HT1080 (cell line): ENCODE measurements around the gene ITGB5. TPM values are rescaled to one million over a fixed set of nuclear protein-coding genes. Genes with fewer than 3 reads are reported as not detected.

ENCODE experiments used
- DNase-seq: peaks from one replicate; pipeline ENCODE4 v3.0.0-alpha.2; 2015; ENCODE audit warnings: low read depth
- total RNA-seq: library from RNA; depleted of rRNA; stranded (reverse); fragments of >200 nt; shearing (Covaris generic); gene quantifications from 2 replicates; pipeline ENCODE4 v1.2.3, GENCODE V29; 2014

The ITGB5 gene
- total RNA-seq, 1 experiment from 2014 or later, result 185 TPM

DNA sequence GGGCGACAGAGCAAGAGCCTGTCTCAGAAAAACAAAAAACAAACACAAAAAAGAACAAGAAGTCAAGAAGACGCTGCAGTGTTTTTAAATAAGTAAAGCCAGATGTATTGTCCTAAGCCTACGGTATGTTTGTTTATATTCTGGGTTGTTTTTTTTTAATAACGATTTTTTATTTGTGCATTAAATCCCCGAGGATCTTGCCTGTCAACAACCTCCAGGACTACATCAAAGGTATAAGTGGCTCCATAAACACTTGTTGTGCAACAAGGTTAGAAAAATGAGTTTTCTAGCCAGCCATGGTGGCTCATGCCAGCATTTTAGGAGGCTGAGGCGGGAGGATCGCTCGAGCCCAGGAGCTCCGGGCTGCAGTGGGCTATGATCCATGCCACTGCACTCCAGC, 26.1 kb downstream of the ITGB5 start:
- no peak for DNase-seq

DNA sequence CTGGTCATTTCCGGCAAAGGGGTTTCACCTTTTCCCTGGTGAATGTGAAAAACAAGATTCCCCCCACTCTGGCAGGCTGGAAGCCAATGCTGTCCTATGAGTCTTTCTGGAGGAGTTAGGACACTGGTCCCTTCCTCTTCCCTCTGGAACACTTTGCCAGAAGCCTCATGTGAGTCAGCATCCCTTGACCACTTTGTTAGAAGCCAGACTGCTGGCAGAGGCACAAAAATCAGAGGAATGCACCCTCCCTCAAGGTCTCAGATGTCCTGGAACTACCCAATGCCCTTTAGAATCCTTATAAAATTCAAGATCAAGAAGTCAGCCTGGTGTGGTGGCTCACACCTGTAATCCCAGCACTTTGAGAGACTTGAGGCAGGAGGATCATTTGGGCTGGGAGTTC, 26.6 kb downstream of the ITGB5 start:
- DNase-seq, result peak; percentile 99

DNA sequence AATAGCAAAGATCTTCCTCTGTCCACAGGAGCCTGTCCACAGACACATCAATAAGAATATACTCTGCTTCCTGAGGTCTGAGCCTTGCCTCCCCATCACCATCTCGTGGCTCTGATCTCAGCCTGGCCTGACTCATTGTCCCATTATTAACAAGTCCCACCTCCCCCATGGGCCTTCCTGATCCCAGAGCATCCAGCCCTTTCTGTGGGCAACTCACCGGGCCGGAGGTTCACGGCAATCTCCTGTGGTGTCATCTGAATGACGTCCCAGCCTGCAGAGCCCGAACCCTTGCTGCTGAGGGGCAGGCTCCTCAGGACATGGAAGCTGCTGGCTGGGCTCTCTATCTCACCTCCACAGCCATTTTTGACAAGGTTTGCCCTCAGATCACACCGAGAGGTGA, 28.1 kb downstream of the ITGB5 start:
- peak; percentile 93 for DNase-seq

DNA sequence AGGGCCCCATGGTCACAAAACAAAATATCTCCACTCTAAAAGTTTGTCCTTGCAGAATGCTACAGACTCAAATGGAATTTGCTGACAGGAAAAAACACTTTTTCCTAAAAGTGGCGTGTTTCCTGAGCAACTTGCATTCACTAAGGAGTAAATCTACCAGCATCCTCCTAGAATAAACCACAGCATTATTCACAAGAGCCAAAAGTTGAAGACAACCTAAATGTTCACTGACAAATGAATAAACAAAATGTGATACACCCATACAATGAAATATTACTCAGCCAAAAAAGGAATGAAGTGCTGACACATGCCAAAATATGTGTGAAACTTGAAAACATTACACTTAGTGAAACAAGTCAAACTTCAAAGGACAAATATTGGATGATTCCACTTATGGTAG, 28.9 kb downstream of the ITGB5 start:
- DNase-seq, result peak; percentile 27

DNA sequence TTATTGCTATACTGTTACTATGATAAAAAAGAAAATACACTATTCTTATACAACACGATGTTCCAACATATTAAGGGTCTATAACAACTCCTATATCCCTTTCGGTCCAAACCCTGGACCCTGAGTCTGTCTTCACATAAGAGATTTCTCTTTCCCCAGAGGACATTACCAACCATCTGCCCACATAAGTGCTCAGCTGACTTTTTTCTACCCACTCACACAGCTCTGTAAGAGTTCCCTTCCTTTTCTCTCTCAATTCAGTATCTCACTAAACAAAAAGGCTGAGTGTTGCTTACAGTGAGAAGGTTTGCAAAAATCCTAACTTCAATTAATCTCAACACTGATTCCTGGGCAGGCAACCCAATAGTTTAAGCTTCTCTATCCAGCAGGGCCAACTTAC, 30.5 kb downstream of the ITGB5 start:
- no peak for DNase-seq

DNA sequence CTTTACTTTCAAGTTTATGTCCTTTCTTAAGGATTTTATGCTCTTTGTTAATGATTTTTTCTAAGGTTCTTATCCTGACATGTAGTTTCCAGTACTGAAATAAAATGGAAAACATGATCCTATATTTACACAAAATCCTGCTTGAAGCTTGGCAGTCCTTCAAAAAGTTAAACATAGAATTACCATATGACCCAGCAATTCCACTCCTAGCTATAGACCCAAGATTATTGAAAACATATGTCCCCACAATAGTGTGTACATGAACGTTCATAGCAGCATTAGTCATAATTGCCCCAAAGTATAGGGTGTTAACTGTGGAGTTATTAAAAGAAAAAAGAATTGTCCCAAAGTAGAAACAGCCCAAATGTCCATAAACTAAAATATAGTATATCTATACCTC, 33.2 kb downstream of the ITGB5 start:
- no peak for DNase-seq

DNA sequence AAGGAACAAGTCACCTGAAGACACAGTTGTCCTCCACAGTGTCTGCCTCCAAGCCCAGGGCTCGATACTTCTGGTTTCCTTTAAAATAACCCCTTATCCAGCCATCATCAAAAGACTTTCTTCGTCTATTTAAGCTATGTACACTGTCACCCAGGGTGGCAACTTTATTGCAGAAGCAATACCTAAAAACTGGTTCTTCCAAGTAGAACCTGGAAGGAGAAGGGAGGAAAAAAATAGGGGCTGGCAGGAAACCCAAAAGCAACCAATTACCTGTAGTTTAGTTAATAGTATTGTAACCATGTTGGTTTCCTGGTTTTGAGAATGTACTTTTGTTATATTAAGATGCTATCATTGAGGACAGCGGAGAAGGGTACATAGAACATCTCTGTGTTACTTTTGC, 33.7 kb downstream of the ITGB5 start:
- no peak for DNase-seq

DNA sequence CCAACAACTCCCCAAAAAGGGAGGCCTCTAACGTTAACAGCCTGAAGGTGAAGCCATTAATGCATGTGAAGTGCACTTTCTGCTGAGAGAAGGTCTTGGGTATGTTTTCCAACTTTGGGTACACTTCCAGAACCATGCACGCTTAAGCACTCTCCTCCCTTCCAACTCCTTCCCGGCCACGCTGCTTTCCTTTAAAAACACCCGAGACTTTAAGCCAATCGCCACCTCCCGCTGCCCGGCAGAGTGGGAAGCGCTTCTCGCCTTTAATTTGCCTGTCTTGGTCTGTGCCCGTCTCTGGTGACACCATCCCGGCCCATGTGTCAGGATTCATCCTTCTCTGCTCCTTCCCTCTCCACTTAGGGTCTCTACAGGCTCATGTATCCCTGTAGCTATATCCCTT, 35.3 kb downstream of the ITGB5 start:
- DNase-seq, result no peak

DNA sequence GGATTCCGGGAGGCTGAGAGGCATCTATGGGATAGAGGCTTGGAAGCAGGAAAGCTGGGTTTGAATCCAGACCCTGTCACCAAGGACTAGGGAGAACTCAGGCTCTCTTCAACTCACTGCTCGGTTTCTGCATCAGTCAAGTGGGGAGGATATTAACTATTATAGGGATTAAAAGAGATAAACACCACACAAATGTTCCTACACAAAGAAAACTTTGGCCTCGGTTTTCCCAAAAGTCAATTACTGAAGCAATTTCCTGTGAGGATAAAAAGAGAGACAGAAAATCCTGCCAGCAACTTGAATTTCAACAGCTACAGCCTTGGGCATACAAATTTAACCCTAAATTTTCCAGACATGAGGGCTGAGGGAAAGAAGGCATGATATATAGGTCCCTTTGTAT, 36.0 kb downstream of the ITGB5 start:
- DNase-seq, result no peak

DNA sequence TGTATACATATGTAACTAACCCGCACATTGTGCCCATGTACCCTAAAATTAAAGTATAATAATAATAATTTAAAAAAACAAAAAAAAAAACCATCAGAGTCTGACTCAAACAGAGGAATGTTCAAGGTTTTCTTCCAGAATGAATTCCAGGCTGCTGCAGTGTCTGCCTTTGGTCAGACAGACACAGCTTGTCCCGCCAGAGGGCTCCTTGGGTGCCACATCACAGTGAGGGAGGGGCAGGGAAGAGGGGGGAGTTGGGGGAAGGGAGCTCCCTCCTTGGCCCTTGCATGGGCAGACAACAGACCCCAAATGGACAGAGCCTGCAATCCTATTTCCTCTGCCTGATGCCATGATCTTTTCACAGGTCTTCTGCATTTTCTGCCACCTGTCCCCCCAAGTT, 36.5 kb downstream of the ITGB5 start:
- no peak for DNase-seq

DNA sequence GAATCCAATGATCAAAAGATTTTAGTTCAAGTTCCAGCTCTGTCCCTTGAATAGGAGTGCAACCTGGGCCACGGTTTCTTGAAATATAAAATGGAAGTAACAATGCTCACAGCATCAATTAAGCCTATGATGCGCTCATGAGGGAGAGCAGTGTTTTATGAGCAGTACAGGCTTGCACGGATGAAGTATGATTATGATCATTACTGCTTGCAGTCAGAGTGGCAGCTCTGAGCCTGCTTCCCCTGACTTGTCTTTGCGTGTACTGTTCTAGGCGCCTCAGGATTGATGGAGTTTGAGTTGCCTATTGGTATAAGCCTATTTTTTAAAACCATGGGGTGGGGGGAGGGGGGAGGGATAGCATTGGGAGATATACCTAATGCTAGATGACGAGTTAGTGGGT, 37.0 kb downstream of the ITGB5 start:
- no peak for DNase-seq

DNA sequence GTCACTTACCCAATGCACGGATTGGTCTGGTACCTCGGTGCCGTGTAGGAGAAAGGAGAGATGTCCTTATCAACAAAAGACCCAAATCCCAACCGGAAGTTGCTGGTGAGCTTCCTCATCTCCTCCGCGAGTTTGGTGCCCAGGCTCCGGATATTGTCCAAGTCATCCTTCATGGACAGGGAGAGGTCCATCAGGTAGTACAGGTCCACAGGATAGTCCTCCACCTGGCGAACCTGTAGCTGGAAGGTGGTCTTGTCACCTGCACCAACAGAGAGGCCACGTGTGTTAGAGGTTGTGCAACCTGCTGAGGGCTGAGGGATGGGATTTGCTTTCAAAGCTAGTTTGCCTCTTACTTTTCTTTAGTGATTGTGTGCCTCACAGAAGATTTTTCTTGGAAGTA, 38.9 kb downstream of the ITGB5 start:
- no peak for DNase-seq

DNA sequence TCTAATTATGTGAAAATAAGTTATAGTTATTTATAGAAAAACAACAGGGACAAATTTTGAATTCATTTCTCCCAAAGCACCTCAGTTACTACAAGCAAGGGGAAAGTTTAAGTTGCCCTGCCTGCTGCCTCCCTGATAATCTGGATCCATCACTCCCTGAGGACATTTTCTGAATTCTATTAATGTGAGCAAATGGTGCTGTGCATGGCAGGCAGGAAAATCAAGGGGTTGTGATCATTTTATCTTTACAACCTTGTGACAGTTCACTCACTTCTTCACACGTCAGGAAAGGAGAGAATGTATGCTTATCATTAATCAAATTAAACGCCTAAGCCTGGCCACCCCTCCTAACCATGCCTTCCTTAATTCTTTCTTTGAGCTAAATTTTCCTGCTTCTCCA, 39.3 kb downstream of the ITGB5 start:
- DNase-seq, result no peak

DNA sequence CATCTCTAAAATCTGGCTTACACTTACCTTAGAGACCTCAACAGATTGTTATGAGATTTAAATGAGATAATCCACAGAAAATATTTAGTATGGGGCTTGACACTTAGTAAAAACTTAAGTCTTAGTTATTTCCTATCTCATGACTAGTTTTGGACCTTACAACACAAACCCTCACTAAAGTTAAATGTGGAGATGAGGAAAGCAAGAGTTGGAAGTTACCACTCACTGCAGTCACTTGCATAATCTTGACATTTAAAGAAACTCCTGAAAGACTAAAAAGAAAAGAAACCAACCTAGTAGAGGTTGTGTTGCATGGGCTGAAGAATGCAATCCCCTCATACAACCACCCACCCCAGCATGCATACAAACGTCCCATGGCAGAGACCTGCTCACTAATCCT, 40.1 kb downstream of the ITGB5 start:
- DNase-seq, result no peak

DNA sequence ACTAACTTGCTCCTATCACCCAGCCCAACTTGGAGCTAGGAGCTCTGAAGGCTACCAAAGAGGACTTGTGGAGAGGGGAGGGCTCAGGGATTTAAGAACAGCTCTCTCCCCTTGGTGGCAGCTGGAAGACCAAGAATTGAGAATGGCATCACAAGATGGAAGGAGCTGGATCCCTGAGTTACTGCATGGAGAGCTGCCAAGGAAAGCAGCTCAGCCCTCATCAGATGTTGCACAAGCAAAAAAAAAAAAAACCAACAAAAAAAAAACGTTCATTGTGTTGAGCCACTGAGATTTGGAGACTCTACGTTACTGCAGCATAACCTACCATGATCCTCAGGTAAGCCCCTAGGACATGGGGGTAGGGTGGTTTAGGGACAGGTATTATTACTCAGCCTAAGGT, 41.0 kb downstream of the ITGB5 start:
- DNase-seq, result peak; percentile 51

DNA sequence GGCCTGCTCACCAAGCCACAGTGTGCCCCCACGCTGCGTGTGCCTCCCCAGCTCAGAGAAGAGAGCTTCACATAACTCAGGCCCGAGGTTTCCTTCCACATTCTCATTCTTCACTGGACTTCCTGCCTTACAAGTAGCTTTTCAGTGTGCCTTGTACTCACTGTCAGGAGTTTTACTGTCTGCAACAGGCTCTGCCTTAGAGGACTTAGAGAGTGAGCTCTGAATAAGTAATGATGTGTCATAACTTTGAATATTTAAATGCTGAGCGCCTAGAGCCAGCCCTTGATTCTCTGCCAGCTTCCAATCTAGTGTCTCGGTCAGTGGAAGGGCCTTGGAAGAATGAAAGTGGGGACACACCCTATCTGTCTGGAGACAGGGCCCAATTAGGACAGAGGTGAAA, 41.8 kb downstream of the ITGB5 start:
- DNase-seq, result peak; percentile 96

DNA sequence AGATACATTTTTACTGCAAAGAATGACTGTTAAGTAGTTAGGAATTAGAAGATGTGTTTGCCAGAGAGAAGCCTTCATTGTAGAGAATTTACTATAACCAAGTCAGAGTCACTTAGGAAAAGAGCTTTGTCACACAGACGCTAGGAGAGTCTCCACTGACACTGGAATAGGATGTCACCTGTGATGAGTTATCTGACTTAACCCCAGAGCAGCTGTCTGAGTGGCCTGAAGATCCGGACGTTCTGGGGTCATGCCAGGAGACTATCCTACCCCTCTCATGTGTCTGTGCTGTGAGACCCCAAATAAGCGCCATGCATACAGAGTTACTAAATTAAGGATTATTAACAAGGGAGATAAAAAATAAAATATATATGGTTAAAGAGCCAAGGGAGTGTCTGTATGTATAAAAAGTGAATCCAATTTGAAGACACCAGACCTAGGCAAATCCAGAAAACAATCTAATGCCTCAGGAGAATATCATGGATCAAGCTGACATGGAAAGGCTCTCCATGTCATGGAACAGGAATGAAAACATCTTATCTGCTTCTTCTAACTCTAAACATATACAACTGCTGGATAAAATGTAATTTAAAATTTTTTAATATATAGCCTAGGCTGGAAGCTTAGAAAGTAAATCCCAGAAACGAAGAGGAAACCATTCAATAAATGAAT, 43.5 kb downstream of the ITGB5 start:
- DNase-seq, result no peak

DNA sequence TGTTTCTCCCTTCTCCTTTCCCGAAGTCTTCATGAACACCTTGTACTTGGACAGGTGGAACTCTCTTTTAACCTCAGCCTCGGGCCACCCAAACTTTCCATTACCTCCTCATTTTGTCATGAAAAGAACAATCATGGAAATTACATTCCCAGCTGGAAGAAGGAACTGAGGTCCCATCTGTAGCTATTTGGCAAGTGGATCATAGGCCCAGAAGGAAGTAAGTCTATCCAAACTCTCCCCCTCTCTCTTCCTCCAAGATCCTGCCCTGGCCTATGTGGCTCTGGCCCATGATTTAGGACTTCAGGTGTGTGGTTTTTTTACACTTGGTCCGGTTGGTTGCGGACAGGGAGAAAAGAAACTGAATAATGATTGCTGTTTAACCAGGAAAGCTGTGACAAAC, 44.1 kb downstream of the ITGB5 start:
- DNase-seq, result no peak

DNA sequence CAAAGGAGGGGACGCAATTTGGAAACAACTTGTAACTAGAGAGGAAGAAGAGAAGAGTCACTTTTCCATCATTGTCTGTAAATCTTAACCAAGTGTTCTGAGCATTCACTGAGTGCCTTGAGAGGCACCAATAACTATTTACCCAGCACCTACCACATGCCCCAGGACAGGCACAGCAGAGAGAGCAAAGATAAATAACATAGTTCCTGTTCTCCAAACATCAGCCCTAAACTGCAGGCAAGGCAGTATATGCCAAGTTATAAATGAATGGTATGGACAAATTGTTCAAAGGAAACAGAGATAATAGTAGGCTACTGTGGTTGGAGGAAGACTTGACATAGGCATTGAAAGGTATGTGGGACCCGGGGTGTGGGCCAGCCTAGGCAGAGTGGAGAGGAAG, 45.6 kb downstream of the ITGB5 start:
- DNase-seq, result no peak

DNA sequence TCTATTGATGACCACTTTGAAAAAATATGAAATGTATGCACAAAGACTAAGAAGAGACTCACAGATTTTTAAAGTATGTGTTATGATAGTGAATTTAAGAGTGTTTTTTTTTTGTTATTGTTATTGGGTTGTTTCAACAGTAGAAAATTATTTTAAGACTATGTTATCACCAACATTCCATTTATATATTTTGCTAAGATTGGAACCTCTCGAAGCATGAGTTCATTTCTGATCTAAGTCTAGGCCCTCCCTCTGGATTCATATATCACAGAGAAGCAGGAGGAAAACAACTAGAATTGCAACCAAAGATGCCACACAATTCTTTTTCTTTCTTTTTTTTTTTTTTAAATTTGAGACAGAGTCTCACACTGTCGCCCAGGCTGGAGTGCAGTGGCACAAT, 46.8 kb downstream of the ITGB5 start:
- no peak for DNase-seq

DNA sequence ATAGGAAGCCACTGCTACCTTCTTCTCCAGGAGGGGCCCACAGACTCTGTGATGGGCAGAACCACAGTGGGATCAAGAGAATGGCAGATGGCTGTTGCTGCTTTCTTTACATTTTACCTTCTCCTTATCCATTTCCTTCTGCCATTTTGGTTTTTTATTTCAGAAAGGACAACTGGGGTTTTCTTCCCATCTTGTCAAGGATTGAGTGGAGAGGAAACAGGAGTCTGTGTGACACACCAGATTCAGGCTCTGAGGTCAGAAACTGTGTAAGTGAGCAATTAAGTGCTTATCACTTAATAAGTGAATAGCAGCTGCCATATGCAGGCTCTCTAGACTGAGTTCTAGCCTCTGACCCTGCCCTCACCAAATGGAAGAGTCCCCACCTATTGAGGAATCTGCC, 47.3 kb downstream of the ITGB5 start:
- DNase-seq, result no peak

DNA sequence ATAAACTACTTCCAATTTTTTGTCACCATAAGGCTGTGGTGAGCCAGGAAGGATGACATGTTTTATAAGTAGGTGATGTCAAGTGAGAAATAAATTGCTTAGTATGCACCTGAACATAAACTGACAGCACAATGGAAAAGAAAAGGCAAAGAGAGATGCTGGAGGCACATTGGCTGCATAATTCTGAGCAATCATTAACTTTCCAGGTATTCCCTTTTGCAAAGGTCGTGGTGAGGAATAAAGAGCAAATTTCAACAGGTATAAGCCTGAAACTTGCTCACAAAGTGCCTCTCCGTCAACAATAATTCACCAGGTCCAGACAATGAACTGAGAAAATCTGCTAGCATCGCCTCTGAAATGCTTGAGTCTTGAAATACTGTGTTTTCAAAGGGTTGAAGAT, 48.2 kb downstream of the ITGB5 start:
- DNase-seq, result no peak

DNA sequence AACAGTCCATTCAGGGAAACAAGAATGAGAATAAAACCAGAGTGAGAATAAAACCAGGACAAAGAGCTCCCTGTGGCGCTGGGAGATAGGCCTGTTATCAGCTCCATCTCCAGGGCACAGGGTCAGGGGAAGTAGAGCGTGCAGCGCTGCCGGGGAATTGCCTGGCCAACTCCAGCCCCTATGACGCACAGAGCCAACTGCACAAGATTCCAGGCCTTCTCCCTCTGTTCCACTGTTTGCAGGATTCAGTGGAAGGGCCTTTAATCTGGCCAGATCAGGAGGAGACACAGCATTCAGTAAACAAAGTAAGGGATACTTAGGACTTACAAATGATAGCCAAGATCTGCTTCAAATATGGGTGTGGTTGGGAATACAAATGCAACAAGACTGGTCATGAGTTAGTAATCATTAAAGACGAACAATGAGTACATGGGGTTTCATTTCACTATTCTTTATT, 49.4 kb downstream of the ITGB5 start:
- DNase-seq, result peak; percentile 59

DNA sequence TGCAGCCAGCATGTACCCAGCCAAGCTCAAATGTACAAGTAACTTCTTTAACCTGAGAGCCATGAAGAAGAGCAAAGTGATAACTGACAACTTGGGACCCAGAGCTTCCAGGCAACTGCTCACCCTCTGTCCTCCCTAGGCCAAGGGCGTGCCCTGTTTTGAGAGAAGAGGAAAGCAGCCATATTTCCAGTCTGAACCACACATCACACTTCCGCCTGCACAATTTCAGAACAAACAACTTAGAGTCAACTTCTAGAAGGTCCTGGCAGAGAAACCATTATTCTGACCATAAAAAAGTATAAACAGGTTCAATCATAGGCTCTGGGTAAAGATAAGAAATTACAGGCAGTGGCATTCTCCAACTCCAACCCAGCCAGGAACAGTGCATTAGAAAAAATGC, 50.1 kb downstream of the ITGB5 start:
- DNase-seq, result no peak
